Mesothelial cell of epicardium (in vitro differentiated cells): ENCODE data around the gene GNAZ. TPM values are rescaled to one million over a fixed set of nuclear protein-coding genes. Genes with fewer than 3 reads are reported as not detected.

ENCODE experiments used
- DNase-seq, 2 experiments: peaks; one replicate each; pipeline ENCODE4 v3.0.0; 2021; ENCODE audit warnings: low spot score in 2 of 2; ENCODE audit not compliant: unreplicated experiment in 2 of 2
- H3K27ac Mint-ChIP-seq: 2 replicates; pipeline ENCODE4 v1.8.0; 2021; ENCODE audit warnings: mixed read lengths
- H3K27me3 Mint-ChIP-seq: 2 replicates; pipeline ENCODE4 v1.8.0; 2021; ENCODE audit warnings: low read depth, mixed read lengths
- H3K36me3 Mint-ChIP-seq: 2 replicates; pipeline ENCODE4 v1.8.0; 2021; ENCODE audit warnings: mixed read lengths
- H3K4me1 Mint-ChIP-seq: 2 replicates; pipeline ENCODE4 v1.8.0; 2021; ENCODE audit warnings: mixed read lengths
- H3K4me3 Mint-ChIP-seq: 2 replicates; pipeline ENCODE4 v1.8.0; 2021; ENCODE audit warnings: mild to moderate bottlenecking, moderate library complexity, mixed read lengths
- H3K9me3 Mint-ChIP-seq: 2 replicates; pipeline ENCODE4 v1.8.0; 2021; ENCODE audit warnings: mixed read lengths
- CTCF ChIP-seq: fragments of 200-600 bp; sonication (generic); IDR thresholded peaks from one replicate; pipeline ENCODE4 v1.5.0; 2021; ENCODE audit warnings: antibody characterized with exemption; ENCODE audit not compliant: unreplicated experiment
- total RNA-seq: library from RNA; stranded (reverse); gene quantifications from 3 replicates; pipeline ENCODE4 v1.2.1, GENCODE V29; 2021

Gene GNAZ
- total RNA-seq, 1 donor from 2014 or later = 6.5 TPM

GRCh38 chr22:23157560-23158515 lies 87.5 kb downstream of the GNAZ start:
- Mint-ChIP-seq H3K9me3 (no peaks in the 10 kb centered on the region), H3K27ac (no peak overlapping the region), H3K27me3 (no peaks in the 10 kb centered on the region), H3K4me3 (no peak overlapping the region), H3K4me1 (peaks cover 2% of the 10 kb centered on the region), H3K36me3 (peaks cover 5% of the 10 kb centered on the region)
- DNase-seq = no peak
- no peak for TF ChIP-seq CTCF

GRCh38 chr22:23158516-23159290 lies 88.4 kb downstream of the GNAZ start:
- peaks cover 5% of the 10 kb centered on the region for H3K36me3 Mint-ChIP-seq
- H3K27me3 Mint-ChIP-seq = no peaks in the 10 kb centered on the region
- H3K4me3 Mint-ChIP-seq = no peak overlapping the region
- no peak for DNase-seq
- H3K4me1 Mint-ChIP-seq = peaks cover 2% of the 10 kb centered on the region
- no peak for TF ChIP-seq CTCF
- no peak overlapping the region for H3K27ac Mint-ChIP-seq
- no peaks in the 10 kb centered on the region for H3K9me3 Mint-ChIP-seq

GRCh38 chr22:23159291-23159630 lies 88.9 kb downstream of the GNAZ start:
- TF ChIP-seq CTCF = no peak
- Mint-ChIP-seq H3K4me1 (peaks cover 2% of the 10 kb centered on the region), H3K27ac (no peak overlapping the region), H3K36me3 (peaks cover 5% of the 10 kb centered on the region), H3K4me3 (no peak overlapping the region), H3K9me3 (no peaks in the 10 kb centered on the region), H3K27me3 (no peaks in the 10 kb centered on the region)
- no peak for DNase-seq

- Mint-ChIP-seq H3K4me1 (peaks cover 2% of the 10 kb centered on the region), H3K9me3 (no peaks in the 10 kb centered on the region)
- DNase-seq = no peak
Measured at GRCh38 chr22:23161029-23161428, 90.7 kb downstream of the GNAZ start.

GRCh38 chr22:23161574-23161973 lies 91.3 kb downstream of the GNAZ start:
- DNase-seq = no peak
- H3K27ac Mint-ChIP-seq = no peak overlapping the region
- no peaks in the 10 kb centered on the region for H3K27me3 Mint-ChIP-seq
- H3K9me3 Mint-ChIP-seq = no peaks in the 10 kb centered on the region
- no peaks in the 10 kb centered on the region for H3K36me3 Mint-ChIP-seq
- no peaks in the 10 kb centered on the region for H3K4me1 Mint-ChIP-seq
- no peak overlapping the region for H3K4me3 Mint-ChIP-seq
- TF ChIP-seq CTCF = no peak

More at GRCh38 chr22:23161029-23161428, 90.7 kb downstream of the GNAZ start:
- H3K36me3 Mint-ChIP-seq = no peaks in the 10 kb centered on the region
- no peaks in the 10 kb centered on the region for H3K27me3 Mint-ChIP-seq
- H3K27ac Mint-ChIP-seq = no peak overlapping the region
- H3K4me3 Mint-ChIP-seq = no peak overlapping the region
- TF ChIP-seq CTCF = no peak
